AG09309 (cell line): Measurements from ENCODE around the gene HBG1.

Experiments used
- DNase-seq: peaks from one replicate; pipeline ENCODE4 v3.0.0-alpha.2; 2010; ENCODE audit warnings: low read depth
- H3K4me3 ChIP-seq: 2 replicates; pipeline ENCODE4 v1.5.1; 2011; ENCODE audit warnings: mild to moderate bottlenecking, low read depth, low read length, moderate library complexity; ENCODE audit not compliant: control insufficient read depth
- CTCF ChIP-seq: IDR thresholded peaks from 2 replicates; pipeline ENCODE4 v1.5.1; 2011; ENCODE audit warnings: mild to moderate bottlenecking, low read depth, low read length, inconsistent platforms; ENCODE audit not compliant: insufficient read depth, control insufficient read depth; ENCODE audit errors: missing control alignments

HBG1 gene

DNA sequence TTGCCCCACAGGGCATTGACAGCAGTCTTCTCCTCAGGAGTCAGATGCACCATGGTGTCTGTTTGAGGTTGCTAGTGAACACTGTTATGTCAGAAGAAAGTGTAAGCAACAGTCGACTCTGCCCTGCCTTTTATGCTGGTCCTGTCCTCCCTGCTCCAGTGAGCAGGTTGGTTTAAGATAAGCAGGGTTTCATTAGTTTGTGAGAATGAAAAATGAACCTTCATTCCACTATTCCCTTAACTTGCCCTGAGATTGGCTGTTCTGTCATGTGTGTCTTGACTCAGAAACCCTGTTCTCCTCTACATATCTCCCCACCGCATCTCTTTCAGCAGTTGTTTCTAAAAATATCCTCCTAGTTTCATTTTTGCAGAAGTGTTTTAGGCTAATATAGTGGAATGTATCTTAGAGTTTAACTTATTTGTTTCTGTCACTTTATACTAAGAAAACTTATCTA is 15.2 kb downstream of the HBG1 start, which contains the start of gene HBD:
Gene HBD (minus strand): TSS at position 103 of the 454 bp plus-strand sequence. CDS start 50 bp downstream, at position 53.
- H3K4me3 ChIP-seq: no peak within 1 kb of the TSS
- no peak for DNase-seq
- no peak for TF ChIP-seq CTCF

- TF ChIP-seq CTCF: no peak
- no peak overlapping the region for H3K4me3 ChIP-seq
- no peak for DNase-seq
Observed at GRCh38 chr11:5233307-5233706, 16.4 kb downstream of the HBG1 start.

DNA sequence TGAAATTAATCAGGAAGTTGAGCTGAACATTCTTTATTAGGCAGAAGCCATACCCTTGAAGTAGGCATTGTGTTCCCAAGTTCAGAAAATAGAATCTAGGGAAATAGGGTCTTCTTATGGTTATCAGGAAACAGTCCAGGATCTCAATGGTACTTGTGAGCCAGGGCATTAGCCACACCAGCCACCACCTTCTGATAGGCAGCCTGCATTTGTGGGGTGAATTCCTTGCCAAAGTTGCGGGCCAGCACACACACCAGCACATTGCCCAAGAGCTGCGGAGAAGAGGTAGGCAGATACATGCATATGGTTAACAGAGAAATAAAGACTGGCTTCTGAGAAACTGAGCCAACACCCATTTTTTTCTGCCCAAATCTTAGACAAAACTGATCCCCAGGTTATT is 16.8 kb downstream of the HBG1 start:
- DNase-seq: no peak
- no peak overlapping the region for H3K4me3 ChIP-seq
- TF ChIP-seq CTCF: no peak

- H3K4me3 ChIP-seq: no peak overlapping the region
- TF ChIP-seq CTCF: no peak
- DNase-seq: no peak
Observed at GRCh38 chr11:5232176-5232575, 17.5 kb downstream of the HBG1 start.

DNA sequence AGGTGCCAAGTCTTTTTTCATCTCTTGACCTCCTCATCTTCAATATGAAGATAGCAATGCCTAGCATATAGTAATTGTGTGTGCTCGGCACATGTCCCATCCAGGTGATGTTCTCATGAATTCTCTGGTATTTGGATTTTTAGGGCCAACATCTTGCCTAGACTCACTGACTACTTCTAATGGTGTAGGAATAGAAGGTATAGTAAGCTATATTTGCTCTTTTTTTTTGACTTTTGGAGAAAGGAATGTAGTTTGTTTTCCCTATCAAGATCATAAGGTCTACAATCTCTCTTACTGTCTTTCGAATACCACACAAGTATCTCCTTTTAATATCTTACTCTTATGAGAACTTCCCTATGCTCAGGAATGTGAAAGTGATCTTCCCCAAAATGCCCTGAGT is 18.5 kb downstream of the HBG1 start:
- no peak for DNase-seq
- TF ChIP-seq CTCF: no peak
- H3K4me3 ChIP-seq: no peak overlapping the region

- DNase-seq: no peak
- no peak overlapping the region for H3K4me3 ChIP-seq
- TF ChIP-seq CTCF: no peak
Observed at GRCh38 chr11:5230266-5230665, 19.4 kb downstream of the HBG1 start.

- TF ChIP-seq CTCF: no peak
- no peak overlapping the region for H3K4me3 ChIP-seq
- no peak for DNase-seq
Observed at GRCh38 chr11:5229796-5230195, 19.9 kb downstream of the HBG1 start.
